GM19240 (cell line): Measurements from ENCODE around the gene AQP1.

Source experiments
- DNase-seq: peaks from one replicate; pipeline ENCODE4 v3.0.0; 2011; ENCODE audit warnings: low spot score; ENCODE audit not compliant: insufficient read length

Gene AQP1

DNA sequence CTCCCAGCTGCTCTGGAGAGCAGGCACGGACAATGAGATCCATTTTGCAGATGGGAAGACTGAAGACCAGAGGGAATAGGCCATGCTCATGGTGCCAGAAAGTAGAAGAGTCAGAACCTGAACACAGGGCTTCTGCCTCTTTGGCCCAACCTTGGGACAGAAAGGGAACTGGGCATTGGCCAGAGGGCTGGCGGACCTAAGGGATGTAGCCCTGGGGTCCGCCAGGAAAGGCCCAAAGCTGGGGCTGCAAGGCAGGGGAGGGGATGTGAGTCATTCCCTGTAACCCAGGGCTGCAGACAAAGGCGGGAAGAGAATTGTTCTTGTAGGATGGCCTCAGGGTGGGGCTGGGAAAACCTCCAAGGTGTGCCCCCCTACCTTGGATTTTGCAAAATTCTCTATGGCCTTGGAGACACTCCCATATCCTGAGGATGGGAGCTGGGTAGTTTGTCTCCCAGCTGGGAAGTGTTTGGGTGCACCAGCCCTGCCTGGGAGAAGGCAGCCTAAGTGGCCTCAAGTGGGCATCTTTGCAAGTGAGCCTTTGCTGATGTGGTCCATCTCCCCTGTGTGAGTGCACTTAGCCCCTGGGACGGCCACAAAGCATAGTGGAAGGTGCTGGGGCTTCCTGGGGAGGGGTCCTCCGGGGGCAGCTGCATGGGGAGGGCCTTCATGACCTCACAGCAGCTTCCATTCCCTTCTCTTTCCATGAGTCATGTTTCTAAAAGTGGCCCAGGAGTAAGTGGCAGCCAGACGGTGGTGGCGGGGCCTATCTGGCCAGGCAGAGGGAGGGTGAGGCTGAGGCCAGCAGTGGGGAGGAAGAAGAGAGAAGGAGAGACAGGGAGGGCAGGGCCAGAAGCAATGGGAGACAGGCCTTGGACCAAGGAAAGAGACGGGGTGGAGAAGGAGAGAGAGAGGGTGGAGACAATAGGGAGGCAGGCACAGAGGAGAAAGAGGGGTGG is 9.2 kb downstream of the AQP1 start:
- no peak for DNase-seq

DNA sequence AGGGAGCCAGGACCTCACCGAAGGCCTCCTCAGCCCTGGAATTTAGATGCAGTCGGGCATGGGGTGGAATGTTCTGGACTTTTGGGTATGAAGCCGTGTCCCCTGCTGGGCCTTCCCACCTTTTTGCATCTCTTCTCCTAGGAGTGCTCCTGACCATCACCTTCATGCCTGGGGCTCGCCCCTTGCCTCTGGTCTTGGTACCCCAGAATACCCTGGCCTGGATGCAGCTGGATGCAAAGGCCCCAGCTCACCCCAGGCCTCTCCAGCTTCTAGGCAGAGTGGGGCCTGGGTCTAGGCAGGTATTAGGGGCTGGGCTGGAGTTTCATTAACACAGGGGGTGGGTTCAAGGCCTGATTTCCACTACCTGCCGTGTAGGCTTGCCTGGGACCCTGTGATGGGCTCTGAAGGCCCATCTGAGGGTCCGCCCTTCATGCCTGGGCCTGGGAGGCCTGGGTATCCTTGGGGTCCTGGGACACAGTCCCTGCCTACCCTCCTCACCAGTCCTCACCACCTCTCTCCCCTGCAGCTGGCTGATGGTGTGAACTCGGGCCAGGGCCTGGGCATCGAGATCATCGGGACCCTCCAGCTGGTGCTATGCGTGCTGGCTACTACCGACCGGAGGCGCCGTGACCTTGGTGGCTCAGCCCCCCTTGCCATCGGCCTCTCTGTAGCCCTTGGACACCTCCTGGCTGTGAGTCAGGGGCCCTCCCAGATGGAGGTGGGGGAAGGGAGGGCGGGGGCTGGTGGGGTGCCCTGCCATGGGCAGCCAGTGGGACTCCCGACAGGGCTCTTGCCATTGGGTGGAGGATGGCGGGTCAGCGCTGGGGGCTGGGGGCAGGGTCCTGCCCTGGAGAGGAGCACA is 10.1 kb downstream of the AQP1 start:
- no peak for DNase-seq

GRCh38 chr7:30922596-30922995 is 10.9 kb downstream of the AQP1 start:
- no peak for DNase-seq

GRCh38 chr7:30923009-30923773 is 11.5 kb downstream of the AQP1 start:
- DNase-seq: no peak

GRCh38 chr7:30923774-30924413 is 12.2 kb downstream of the AQP1 start:
- no peak for DNase-seq

GRCh38 chr7:30924624-30925023 is 13.0 kb downstream of the AQP1 start:
- no peak for DNase-seq

GRCh38 chr7:30925117-30925516 is 13.5 kb downstream of the AQP1 start:
- no peak for DNase-seq

- DNase-seq: no peak
These were observed 14.3 kb downstream of the AQP1 start for GRCh38 chr7:30925913-30926312.

DNA sequence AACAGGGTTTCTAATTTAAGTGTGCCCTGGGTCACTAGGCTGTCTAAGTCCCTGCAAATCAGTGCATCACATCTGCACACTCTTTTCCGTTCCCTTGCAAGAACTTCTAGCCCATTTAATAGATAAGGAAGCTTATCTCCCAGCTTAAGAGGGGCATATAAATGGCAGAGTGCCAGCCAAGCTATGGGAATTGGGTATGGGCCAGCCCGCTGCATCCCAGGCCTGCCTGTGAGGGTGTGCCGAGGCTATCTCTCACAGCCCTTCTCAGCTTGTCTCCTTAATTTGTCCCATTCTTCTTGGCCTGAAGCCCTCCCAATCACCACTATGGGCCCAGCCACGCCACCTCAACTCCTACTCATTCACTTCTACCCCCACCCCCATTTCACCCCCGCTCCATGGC is 14.7 kb downstream of the AQP1 start:
- no peak for DNase-seq

- DNase-seq: no peak
These were observed 15.4 kb downstream of the AQP1 start for GRCh38 chr7:30927040-30927439.

GRCh38 chr7:30927559-30927958 is 15.9 kb downstream of the AQP1 start:
- no peak for DNase-seq

- no peak for DNase-seq
These were observed 16.7 kb downstream of the AQP1 start for GRCh38 chr7:30928254-30928872.

- no peak for DNase-seq
These were observed 18.0 kb downstream of the AQP1 start for GRCh38 chr7:30929686-30930085.

GRCh38 chr7:30930621-30931020 is 19.0 kb downstream of the AQP1 start:
- no peak for DNase-seq

GRCh38 chr7:30931161-30931928 is 19.7 kb downstream of the AQP1 start:
- DNase-seq: no peak

- no peak for DNase-seq
These were observed 20.4 kb downstream of the AQP1 start for GRCh38 chr7:30931929-30932540.

GRCh38 chr7:30932562-30932961 is 20.9 kb downstream of the AQP1 start:
- DNase-seq: no peak

- DNase-seq: no peak
These were observed 21.7 kb downstream of the AQP1 start for GRCh38 chr7:30933124-30933974.
